ENCODE results near the gene NDEL1.

GRCh38 chr17:8484465-8484864 lies 48.8 kb downstream of the NDEL1 start:
- no peak for TF ChIP-seq CTCF (tag by site-specific recombination; IDR thresholded peaks at IDR 0.05)
- no peak for TF ChIP-seq KLF17 (tag by site-specific recombination; IDR thresholded peaks at IDR 0.05)
- TF ChIP-seq ZSCAN18 (tag by site-specific recombination; IDR thresholded peaks at IDR 0.05): no peak
- no peak for TF ChIP-seq YY2 (tag by site-specific recombination; IDR thresholded peaks at IDR 0.05)
- no peak for TF ChIP-seq TCF7L2 (IDR thresholded peaks at IDR 0.05; ENCODE audit: borderline replicate concordance, low read depth, low read length)
- TF ChIP-seq REPIN1 (tag by site-specific recombination; IDR thresholded peaks at IDR 0.05; ENCODE audit: low read depth): no peak
- TF ChIP-seq ZNF624 (tag by site-specific recombination; IDR thresholded peaks at IDR 0.05): no peak

Measured in HEK293 (cell line).